OCI-LY1 (cell line): ENCODE results near the gene RAB3C.

ENCODE experiments used
- CTCF ChIP-seq: fragments of 200-600 bp; sonication (generic), shearing (Covaris generic); IDR thresholded peaks from 2 replicates; pipeline ENCODE4 v1.5.1; 2017; ENCODE audit warnings: mild to moderate bottlenecking, antibody characterized with exemption, low read length, moderate library complexity, mixed read lengths
- EZH2 ChIP-seq: fragments of 200-600 bp; sonication (generic), shearing (Covaris generic); IDR thresholded peaks from 2 replicates; pipeline ENCODE4 v1.8.0; 2017; ENCODE audit warnings: borderline replicate concordance, mixed run types, mild to moderate bottlenecking, antibody characterized with exemption, low read length, moderate library complexity, mixed read lengths

- TF ChIP-seq CTCF (no peak), EZH2 (no peak)
These were observed 153.3 kb downstream of the RAB3C start for GRCh38 chr5:58736214-58736613.
